ENCODE data around the gene OR51T1. TPM values are rescaled to one million over a fixed set of nuclear protein-coding genes. Genes with fewer than 3 reads are reported as not detected.

The OR51T1 gene
- total and polyA plus RNA-seq, 12 donors, result not detected

DNA sequence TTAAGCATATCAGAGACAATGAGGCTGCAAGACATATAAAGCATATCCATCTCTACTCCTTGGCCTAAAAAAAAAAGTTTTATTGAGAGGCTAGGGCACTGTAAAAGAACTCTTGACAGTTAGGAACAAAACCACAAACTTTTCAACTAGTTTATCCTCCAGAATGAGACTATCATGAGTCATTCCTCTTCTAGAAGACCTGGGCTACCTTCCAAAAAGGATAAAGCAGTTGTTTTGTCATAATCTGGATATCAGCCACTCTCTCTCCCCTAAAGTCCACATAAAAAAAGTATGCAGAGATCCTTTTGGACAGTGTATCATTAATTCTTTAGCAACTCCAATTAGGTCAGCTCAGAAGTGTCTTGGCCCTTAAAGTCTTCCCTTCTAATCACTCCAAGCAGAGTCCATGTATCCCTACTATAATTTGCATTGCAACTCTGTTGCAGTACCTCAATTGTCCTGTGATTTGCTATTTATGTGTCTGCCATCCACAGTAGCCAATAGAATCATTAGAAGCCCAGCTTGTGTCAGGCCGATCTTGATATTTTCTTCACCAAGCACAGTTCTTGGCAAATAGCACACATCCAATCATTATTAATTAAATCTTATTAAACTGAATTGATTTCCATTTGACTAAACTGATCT, 10.4 kb downstream of the OR51T1 start:
- 88% methylated on average over 1 of the region's 1 CpG for WGBS, 2 donors
- ATAC-seq (no peak), DNase-seq (no peak)
- Histone ChIP-seq H3K4me3 (no peak overlapping the region), H3K4me1 (no peaks in the 10 kb centered on the region), H3K27ac (no peak overlapping the region), H3K36me3 (no peaks in the 10 kb centered on the region), H3K27me3 (no peaks in the 10 kb centered on the region), H3K9me3 (no peaks in the 10 kb centered on the region)
- TF ChIP-seq, protein P1, sequence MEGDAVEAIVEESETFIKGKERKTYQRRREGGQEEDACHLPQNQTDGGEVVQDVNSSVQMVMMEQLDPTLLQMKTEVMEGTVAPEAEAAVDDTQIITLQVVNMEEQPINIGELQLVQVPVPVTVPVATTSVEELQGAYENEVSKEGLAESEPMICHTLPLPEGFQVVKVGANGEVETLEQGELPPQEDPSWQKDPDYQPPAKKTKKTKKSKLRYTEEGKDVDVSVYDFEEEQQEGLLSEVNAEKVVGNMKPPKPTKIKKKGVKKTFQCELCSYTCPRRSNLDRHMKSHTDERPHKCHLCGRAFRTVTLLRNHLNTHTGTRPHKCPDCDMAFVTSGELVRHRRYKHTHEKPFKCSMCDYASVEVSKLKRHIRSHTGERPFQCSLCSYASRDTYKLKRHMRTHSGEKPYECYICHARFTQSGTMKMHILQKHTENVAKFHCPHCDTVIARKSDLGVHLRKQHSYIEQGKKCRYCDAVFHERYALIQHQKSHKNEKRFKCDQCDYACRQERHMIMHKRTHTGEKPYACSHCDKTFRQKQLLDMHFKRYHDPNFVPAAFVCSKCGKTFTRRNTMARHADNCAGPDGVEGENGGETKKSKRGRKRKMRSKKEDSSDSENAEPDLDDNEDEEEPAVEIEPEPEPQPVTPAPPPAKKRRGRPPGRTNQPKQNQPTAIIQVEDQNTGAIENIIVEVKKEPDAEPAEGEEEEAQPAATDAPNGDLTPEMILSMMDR (IDR thresholded peaks at IDR 0.05), result no peak
- intact Hi-C loops (cut with DNase I), result no loop called here

DNA sequence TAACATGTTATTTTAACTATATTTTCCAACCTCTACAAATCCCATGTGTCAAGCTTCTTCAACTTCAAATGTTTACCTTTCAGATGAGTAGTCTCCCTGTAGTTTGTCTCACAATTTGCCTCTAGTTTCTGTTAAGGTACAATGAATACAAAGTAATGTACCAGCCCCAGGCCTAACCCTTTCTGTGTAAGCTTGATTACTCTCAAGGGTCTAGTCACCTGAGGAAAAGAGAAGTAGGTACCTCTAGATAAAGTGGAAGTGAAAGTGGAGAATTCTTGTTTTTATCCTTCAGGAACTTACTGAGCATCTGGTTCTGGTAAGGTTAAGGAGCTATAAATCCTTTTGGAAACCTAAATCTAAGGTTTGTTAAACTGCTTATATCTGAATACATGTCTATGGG, 21.8 kb downstream of the OR51T1 start, which contains the start of gene OR51A7:
Gene OR51A7 (plus strand): TSS at position 300 of the 400 bp plus-strand sequence. CDS start 3,587 bp downstream, outside the sequence.
- no peaks in the 10 kb centered on the region for H3K4me1 ChIP-seq
- H3K36me3 ChIP-seq, result no peaks in the 10 kb centered on the region
- no peaks in the 10 kb centered on the region for H3K9me3 ChIP-seq
- peaks cover 0 to 5% (median 0%) of the 10 kb centered on the region in 7 donors for H3K27me3 ChIP-seq
- no peak within 1 kb of the TSS for H3K27ac ChIP-seq
- DNase-seq, result no peak
- no peak for ATAC-seq
- no peak within 1 kb of the TSS for H3K4me3 ChIP-seq
- intact Hi-C loops (cut with DNase I), result no loop called here
- TF ChIP-seq, protein P1 (IDR thresholded peaks at IDR 0.05), result no peak

DNA sequence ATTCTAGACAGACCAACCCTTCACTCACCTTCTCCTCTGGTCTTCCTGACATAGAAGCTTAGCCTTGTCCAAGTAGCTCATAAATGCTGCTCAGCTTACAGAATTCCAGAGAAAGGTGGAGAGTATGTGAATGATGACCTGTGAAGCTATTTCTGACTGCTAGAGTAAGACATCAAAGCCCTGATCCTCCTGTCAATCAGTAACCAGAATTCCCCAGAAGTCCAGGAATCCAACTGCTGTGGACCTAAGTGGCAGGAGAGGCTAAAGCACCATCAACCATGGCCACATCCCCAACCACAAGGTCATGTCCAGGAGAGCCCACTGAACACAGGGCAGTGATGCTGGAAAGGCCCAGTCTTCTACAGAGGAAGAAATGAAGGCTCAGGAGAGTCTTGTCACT, 34.9 kb downstream of the OR51T1 start:
- TF ChIP-seq, protein P1 (IDR thresholded peaks at IDR 0.05), result no peak
- H3K9me3 ChIP-seq, result no peaks in the 10 kb centered on the region
- DNase-seq (no peak), ATAC-seq (no peak)
- no peaks in the 10 kb centered on the region for H3K36me3 ChIP-seq
- intact Hi-C loops (cut with DNase I), result loop anchor here in 1 of 10 donors (10.0 kb wide), 1 partner anchor 48 kb away; no protein-coding TSS in a partner anchor
- no peaks in the 10 kb centered on the region for H3K27me3 ChIP-seq
- H3K27ac ChIP-seq, result no peak overlapping the region
- H3K4me1 ChIP-seq, result no peaks in the 10 kb centered on the region
- no peak overlapping the region for H3K4me3 ChIP-seq

DNA sequence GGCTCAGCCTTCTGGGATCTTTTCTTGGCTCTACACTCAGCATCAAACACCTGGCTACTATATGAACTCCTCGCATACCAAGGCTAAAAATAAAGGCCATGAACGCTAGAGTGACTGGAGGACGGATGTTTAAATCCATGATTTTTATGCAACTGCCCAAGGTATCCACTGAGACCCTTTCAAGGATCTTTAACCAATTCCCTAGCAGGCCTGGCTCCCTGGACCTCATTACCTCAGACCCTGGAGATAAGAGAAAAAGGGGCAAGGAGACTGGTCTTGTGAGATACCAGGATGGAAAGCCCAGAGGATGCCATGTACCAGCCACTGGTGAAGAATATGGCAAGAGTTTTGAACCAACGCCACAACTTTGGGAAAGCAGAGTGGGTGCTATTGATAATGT, 37.5 kb downstream of the OR51T1 start, which contains the start of gene OR51G2:
Gene OR51G2 (minus strand): TSS at position 101 of the 400 bp plus-strand sequence. CDS start 3,687 bp downstream, outside the sequence.
- TF ChIP-seq, protein P1 (IDR thresholded peaks at IDR 0.05), result no peak
- no peak for DNase-seq
- ATAC-seq, result no peak
- intact Hi-C loops (cut with DNase I), result loop anchor here in 1 of 10 donors (10.0 kb wide), 1 partner anchor 46 kb away; no protein-coding TSS in a partner anchor
- Histone ChIP-seq H3K27ac (no peak within 1 kb of the TSS), H3K36me3 (no peaks in the 10 kb centered on the region), H3K27me3 (no peaks in the 10 kb centered on the region), H3K4me1 (no peaks in the 10 kb centered on the region), H3K4me3 (no peak within 1 kb of the TSS), H3K9me3 (no peaks in the 10 kb centered on the region)
- WGBS, 2 donors, result 73 to 81% methylated on average over 4 of the region's 4 CpGs
